Hindlimb muscle (tissue), 1 donor: Measurements from ENCODE around the gene FYN. TPM values are rescaled to one million over a fixed set of nuclear protein-coding genes. Genes with fewer than 3 reads are reported as not detected.

Source experiments
- DNase-seq: peaks from one replicate; pipeline ENCODE4 v3.0.0-alpha.2; 2013
- polyA plus RNA-seq: library from polyadenylated mRNA; unstranded; fragments of 120-200 nt; gene quantifications from one replicate; pipeline ENCODE4 v1.2.1, GENCODE V29; 2013; ENCODE audit not compliant: insufficient read length

Gene FYN
- polyA plus RNA-seq, 1 donor = 152 TPM

DNA sequence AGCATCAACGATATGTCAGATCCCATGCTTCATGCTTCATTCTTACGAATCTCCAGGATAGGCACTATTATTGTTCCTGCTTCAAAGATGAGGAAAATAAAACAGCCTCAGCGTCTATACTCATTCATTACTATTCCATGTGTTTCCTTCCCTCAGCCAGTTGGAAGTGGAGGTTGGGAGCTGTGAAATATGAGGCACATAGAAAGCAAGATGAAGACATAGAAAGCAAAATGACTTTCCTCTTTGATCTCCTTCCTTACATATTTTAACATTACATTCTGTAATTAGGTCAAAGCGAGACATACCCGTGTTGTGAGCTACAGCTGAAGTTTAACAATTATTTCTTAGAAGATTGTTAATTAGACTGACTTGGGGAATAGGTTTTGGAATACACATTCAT lies 125.4 kb downstream of the FYN start:
- DNase-seq = no peak

DNA sequence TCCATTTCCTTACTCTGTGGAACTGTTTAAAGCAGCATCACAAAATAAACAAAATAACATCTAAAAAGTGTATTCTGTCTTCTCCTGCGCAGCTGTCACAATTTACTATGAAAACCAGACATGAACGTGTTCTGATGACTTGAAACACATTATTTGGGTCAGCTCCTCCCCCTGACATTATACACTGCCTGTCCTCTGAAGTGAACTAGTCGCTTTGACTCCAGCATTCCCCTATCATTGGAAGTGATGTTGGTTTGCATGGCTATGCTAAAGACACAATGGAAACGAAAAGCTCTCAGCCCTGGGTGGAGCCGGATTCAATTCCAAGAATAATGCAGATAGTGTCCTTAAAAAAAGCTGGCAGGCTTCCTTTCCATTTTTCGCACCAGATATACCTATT lies 125.9 kb downstream of the FYN start:
- no peak for DNase-seq

DNA sequence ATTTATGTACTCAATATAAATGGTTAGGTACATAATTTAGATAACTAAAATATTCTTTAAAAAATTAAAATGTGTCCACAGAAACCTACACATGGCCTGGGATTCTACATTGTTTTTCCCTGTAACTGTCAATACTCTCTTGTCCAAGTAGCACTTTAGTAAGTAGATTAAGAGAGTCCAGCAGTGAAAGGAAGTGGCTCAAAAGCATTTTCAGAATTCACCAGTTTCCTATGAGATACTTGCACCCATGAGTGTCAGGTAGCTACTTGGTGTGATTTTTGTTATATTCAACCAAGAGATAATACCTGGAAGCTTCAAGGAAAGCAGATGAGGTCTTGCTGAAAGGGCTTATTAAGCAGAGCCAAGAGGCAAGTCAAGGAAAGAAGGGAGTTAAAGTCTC lies 126.3 kb downstream of the FYN start:
- DNase-seq = no peak

DNA sequence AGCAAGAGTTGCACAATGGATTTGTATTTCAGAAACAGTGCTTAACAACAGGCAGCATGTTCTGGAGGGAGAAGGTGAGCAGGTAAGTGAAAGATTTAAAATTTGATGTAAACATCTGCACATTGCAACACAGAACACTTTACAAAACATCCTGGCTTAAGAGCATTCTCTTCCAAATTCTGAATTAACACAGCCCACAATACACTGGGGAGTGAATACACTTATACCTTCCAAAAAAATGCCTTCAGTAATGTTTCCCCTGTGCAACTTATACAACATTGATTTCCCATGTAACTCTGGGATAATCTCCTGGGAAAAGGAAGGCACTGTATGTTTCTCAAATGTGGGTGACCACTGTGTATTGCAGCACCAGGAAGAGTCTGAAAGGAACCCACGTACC lies 127.6 kb downstream of the FYN start:
- no peak for DNase-seq

DNA sequence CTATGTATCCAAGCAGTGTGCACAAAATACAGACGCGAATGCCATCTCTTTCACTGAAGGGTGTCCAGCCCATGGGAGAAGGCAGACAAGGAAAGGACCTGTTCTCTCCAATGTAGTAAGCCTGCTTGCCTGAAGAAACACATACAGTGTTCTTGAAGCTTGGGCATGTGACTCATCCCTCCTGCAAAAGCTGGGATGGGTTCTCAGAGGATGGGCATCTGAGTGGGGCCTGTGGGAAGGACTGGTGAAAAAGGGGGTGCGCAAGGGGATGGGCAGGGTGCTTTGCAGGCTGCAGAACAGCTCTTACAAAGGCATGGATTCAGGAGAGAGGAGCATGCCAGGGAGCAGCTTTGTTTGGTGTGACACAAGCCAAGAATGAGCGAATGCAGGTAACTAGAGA lies 128.1 kb downstream of the FYN start:
- DNase-seq = no peak

DNA sequence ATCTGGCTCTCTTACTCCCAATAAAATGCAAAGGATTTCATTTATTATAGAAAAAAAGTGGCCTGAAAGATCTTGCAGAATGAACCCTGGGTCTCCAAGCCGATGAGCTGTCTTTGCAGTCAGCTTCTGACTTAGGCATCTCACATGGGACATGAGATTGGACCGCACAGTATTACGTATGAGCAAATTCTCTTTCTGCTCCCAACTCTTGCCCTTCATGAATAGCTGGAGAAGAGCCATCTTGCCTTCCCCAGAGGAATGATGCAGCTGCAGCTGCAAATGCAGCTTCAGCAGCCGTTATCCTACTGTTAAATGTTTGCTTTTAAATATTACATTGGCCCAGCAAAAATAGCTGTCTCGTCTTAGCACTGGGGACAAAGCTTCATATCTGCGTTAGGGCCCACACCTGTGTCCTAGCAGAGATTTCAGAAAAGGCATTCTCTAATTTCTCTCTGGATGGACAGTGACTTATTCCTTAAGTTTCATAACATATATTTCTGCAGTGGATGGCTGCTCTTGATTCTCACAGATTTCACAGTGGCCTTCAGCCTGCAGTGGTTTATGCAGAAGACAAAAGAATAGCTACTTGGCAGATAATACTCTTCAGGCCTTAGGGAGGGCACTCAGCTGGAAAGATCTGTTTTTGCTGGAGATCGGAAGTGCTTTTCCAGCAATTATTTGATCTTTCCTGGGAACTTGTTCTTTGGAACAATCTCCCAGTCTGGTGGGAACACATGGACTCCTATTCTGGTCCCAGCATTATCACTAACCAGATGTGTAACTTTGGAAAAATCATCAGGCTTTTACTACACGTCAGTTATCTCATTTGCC lies 129.2 kb downstream of the FYN start:
- DNase-seq = peak; percentile 90

DNA sequence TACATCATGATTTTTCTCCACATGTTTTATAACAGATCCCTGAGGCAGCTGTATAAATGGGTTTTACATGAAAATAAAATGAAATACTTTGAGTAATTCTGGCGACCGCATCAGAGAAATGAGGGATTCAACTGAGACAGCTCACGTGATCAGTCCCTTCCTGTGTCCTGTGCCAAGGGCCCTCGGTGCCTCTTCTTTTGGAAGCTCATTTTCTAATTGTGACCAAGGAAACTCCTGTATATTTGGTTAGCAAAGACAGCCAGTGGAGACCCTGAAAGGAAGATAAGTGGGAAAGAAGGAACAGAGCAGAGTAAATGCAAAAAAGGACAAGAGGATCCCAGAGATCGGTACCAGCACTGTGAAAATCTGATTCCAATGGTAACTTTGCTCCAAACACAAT lies 129.9 kb downstream of the FYN start:
- DNase-seq = no peak

DNA sequence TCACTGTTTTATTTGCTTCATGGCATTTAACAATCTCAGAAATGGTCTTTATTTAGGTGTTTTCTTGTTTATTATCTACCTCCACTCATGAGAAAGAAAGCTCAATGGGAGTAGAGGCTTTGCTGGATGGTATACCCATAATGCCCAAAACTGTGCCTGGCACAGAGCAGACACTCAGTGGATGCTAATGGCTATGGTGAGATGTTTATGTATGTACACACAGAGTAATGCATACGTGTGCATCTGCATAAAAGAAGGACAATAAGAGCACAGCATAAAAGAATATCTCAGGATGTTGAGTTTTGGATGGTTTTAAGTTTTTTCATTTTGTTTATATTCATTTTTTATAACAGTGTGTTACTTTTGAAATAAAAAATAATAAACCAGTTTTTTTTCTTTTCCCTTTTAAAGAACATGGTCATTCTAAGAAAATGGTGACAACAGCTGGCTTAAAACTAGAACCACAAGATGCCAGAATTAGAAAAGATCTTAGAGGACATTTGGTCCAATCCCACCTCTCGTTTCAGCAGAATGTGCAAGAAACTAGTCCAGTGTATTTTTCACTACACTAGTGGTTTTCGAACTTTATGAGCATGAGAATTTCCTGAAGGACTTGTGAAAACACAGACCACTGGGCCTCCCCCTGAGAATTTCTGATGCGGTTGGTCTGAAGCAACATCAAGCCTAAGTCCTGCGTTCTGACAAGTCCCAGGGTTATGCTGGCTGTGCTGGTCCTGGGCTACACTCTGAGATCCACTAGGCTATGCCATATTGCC lies 131.9 kb downstream of the FYN start:
- DNase-seq = no peak

DNA sequence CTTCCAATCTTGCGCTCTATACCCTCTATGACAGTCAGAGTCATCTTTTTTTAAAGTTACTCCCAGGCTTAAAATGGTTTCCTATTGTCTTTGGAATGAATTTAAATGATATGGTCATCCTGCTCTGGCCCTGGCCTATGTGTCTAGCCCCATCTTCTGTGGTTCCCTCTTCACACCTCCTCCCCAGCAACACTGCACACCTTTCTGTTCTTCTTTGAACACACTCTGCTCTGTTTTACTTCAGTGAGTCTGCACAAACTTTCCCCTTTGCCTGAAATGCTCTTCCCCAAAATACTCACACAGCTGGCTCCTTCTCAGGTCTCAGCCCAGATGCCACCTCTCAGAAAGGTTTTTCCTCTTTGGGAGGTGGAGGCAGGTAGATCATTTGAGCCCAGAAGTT lies 132.7 kb downstream of the FYN start:
- DNase-seq = no peak

DNA sequence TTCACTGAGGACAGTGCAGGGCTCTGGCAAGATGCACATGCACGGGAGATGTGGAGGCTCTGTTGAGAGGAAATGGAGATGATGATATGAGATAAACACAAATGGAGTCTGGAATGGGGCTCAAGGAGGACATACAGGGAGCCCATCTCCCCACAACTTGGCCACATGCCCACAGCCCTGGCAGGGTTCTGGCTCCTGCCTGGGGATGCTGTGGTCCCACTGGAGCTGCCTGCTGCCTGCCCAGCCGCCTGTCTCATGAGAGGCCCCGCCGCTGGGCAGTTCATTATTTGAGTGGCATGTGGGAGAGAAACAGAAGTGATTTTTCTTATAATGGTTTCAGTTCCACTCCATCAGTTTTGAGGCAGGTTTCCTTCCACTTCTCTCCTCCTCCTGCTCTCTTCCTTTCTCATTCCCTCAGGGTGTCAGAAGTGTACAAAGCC lies 134.0 kb downstream of the FYN start:
- DNase-seq = no peak

DNA sequence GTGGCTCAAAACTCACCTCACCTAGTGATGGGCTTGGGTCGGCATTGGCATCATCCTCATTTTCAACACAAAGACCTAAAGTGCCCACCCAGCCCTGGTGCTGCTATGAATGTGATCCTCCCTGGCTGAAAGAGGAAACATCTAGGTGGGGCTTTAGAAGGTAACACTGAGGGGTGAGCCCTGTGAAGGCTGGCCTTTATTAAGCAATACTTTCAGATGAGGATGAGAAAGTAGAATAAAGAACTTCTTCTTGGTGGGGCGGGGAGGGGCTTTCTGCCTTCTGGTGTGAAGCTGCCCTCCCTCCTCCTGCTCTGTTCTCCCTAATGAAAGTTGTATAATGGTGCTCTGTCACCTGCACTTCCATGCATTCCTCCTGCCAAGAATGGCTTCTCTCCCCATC lies 134.6 kb downstream of the FYN start:
- DNase-seq = no peak

DNA sequence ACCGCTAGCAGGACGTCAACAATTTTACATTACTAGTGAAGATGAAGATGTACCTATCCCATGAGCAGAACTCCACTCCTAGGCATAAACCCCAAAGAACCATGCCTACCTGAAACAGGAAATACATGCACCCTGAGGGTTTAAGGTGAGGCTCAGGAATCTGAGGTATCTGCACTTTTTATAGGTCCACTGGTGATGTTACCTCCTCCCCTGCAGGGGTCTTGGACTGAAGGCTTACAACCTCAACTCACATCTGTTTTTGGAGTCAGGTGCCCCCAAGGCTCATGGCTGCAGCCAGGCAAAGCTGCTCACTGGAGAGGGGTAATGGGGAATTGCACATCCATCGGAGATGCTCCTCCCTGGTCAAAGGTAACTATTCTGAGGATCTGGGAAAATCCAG lies 135.1 kb downstream of the FYN start:
- no peak for DNase-seq

DNA sequence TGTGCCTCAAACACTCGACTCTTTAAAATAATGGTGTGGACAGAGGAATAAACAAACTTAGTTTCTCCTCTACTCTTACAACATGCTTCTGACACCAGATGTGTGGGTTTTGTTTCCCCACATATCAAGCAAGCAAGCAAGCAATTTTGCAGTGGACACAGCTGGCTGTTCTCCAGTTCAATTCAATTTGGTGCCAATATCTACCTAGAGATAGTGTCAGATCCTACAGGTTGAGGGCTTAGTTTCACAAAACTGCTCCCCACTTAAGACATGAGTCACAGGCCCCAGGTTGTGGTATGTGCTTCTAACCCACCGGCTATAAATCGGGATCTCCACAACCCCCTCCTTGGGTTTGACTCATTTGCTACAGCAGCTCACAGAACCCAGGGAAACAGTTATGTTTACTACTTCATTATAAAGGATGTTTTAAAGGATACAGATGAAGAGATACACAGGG lies 136.2 kb downstream of the FYN start:
- no peak for DNase-seq

DNA sequence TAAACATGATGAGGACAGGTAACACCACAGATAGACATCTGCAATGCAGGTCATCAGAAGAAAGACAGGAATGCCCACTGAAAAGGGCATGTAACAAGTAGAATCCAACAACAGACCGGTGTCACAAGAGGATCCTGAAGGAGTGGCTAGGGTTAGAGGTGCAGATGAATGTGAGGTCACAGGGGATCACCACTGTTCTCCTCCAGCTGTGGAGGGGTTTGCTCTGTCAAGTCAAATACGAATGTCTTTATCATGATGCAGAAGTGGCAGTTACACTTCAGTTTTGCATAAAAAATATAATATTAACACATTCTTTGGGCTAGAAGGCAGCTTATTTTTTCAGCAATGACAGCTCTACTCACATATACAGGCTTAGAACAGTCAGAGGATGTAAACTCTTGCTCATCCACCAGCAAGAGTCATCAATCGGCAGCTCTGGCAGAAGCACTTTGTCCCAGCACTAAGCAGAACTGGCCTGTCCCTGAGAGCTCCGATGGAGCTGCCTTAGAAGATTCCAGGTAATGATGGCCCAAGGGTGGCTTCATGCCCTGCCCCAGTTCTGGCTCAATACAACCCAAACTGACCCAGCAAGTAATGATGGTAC lies 137.1 kb downstream of the FYN start:
- no peak for DNase-seq

DNA sequence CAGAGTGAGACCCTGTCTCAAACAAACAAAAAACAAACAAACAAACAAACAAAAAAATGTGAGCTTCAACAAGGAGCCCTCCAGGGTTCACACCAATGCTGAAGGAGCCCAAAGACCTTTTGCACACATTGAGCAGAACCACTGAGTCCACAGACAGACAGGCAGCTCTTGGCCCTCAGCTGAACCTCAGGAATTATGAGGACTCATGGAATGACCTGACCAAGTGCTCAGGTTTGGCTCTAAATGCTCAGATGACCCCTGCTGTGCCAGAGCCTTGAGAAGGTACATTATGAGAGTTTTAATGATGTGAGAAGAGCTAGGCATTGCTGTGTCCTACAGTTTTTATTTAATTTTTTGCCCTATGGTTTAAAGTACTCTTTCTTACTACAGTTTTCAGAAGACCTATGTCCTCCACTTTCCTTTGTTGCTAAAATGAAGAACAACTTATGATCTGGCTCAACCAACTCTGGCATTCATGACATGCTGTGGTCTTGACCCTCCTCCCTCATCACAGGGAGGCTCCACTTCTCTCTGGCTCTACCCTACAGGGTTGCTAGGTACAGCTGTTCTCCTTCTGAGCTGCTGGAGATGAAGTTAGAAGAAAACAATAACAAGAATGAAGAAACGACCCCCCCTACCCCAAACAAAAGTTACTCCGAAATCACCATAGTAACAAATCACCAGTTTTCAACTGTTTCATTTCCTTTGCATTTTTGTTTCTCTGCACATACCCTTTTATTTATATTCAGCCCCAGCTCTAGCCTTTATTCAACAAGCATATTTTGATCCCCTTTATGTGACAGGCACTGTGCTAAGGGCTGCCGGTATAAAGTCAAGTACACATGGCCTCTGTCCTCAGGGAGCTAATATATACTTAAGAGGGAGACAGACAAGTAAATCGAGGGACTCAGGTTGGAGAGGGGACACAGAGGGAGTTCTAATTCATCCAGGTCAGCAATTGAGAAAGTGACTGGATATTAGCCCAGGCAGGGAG lies 138.9 kb downstream of the FYN start:
- no peak for DNase-seq

DNA sequence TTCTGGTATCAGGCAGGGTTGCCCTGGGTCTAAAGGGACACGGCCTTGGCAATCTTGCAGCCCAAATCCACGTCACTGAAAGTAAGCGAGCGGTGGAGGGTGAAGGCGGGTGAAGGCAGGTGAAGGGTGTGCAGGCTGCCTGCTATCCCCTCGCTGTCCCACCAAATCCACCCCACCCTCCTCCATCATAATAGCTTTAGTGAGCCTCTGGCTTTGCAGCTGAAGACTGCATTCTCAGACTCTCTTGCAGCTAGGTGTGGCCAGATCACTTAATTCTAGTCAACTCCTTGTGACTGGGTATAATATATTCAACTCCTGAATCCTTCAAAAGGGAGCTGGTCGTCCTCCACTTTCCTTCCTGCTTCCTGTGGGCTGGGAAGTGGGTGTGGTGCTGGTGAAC lies 140.9 kb downstream of the FYN start:
- DNase-seq = no peak

DNA sequence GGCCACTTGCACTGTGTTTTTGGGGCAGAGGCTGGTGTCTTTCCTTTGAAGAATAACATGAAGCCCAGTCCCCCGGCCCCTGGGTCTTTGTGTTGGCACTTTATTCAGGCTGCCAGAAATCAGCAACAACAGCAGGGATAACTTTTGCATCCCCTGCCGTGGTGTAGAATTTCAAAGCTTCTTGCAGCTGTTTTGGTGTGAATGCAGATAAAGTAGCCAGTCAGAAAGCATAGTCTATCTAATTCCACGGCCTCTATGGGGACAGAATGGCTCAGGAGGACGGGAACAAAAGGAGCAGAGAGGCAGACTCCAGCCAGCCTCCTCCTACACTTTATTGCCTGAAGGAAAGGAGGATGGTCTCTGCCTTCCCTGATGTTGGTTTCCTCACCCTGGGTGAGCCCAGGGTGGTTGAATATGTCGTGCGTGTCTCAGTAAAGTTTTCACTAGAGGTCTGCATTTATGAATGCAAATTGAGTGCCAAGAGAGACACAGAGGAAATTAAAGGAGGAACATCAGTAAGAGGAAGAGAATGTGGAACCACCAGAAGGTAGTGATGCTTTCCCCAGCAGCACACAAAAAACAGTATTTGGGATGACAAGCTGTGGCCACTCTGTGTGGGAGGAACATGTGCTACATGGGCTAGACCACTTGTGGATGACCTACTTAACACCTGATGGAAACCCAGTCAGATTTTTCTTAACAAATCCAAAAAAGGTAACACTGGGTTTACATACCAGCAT lies 141.6 kb downstream of the FYN start:
- DNase-seq = no peak

DNA sequence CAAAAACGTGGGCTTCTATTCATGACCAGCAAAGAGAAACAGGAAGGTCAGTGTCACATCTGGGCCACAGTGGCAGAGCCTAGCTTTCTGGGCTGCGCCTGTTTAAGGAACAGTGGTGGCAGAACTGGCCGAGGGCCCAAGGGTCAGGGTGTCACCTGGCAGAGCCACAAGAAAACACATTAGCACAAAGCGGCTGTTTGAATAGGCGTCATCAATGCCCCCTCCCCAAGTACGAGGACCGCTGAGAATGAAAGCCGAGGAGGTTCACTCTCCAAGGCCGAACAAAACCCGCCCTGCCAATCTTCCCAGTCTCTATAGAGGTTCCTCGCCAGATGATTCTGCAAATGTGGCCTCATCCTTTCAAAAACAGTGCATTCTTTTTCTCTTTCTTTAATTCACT lies 142.4 kb downstream of the FYN start:
- DNase-seq = no peak

DNA sequence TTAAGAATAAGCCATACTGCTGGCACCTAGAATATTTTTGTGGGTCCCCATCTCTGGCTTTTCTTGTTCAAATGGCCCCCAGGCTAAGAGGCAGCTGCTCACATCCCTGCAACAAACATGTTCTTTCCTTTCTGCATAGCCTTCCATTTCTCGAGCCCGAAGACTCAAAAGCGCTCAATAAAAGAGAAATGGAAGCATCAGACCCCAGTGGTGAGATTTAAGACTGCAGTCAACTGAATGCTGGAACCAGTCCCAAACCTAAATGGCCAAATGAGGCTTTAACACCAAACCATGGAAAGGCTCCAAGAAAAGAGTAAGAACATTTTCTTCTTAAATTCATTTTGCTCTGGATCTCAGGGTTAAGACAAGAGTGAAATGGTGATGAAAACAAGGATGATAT lies 145.4 kb downstream of the FYN start:
- no peak for DNase-seq

DNA sequence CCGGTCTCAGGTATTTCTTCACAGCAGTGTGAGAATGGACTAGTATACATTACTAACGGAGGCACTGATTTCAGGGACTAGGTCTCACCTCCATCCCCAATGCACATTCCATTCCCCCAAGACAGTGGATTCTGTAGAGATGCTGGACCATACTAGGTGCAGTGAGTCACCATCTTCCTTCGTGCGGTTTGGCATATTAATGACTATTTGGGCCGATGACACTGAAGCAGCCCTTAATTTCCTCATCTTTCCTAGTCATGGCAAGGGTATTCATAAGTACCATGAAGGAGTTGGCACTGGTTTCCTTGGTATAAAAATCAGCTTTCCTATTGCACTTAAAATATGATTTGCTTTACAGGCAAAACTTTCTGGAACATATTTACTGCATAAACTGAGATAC lies 146.2 kb downstream of the FYN start:
- DNase-seq = no peak

DNA sequence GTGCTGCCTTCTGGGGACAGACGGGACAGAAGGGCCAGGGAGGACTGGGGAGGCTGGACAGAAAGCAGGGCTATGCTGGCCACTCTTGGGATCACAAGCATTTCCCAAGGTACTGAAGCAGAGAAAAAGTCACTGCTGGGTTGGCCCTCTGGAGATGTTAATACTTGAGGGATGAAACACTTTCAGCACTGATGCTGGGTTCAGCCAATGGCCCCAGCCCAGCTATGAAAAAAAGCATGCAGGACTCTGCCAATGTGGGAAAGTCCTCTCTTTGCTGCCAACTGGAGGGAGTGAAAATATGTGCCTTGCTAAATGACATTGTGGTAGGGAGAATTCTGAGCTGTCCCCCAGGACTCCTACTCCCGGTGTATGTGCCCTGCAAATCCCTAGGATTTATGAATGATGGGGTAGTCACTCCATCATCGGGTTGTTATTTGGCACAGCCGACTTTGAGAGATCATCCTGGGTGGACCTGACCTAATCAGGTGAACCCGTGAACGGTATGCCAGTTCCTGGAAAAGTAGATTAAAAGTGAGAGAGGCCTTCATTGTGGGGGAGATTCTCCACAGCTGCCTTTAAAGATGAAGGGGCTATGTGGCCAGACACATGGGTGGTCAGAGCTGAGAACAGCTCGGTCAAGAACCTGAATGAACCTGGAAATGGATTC lies 147.7 kb downstream of the FYN start:
- DNase-seq = no peak
